ENCODE measurements around the gene MRPL49.
A peak's percentile ranks its signal among the peaks of the same experiment; 100 is the strongest.

The MRPL49 gene

GRCh38 chr11:65128182-65129145 lies 6.3 kb downstream of the MRPL49 start:
- intact Hi-C loops (cut with DNase I), result loop anchor here (10.0 kb wide), 1 partner anchor 324 kb away; the partner anchor contains the start of gene MAP4K2
- DNase-seq, result no peak

- intact Hi-C loops (cut with DNase I), result loop anchor here (10.0 kb wide), 1 partner anchor 325 kb away; the partner anchor contains the start of gene MAP4K2
These were observed 7.7 kb downstream of the MRPL49 start for GRCh38 chr11:65129649-65130441.

DNA sequence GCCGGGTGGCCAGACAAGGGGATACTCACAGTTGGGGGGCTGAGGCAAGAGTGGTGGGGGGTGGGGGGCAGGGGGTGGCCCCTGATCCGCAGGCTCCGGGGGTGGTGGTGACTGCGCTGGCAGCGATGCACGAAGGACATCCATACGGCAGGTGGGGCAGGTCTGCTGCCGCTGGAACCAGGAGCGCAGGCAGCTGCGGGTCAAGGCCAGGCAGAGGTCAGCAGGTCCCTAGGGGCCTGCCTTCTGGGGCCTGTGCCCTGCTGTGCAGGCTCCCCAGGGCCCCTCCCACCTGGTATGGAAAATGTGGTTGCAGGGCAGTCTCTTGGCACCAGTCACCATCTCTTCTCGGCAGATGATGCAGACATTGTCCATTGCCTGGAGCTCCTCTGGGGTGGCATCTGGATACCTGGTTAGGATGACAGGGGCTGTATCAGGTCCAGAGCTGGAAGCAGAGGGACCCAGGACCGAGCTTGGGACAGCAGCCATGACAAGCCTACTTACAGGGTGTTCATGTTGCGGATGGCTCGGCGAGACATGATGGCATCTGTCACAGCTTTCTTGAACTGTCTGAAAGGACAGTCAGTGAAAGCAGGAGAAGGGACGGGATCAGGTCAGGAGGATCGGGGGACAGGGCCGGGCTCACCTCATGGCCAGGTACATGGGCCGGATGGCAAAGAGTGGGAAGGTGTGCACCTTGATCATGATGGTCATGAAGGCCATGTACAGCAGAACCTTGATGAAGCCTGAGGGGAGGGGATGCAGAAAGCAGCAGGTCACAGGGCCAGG lies 8.7 kb downstream of the MRPL49 start:
- DNase-seq, result no peak
- intact Hi-C loops (cut with DNase I), result no loop called here

More at GRCh38 chr11:65129649-65130441, 7.7 kb downstream of the MRPL49 start:
- no peak for DNase-seq

DNA sequence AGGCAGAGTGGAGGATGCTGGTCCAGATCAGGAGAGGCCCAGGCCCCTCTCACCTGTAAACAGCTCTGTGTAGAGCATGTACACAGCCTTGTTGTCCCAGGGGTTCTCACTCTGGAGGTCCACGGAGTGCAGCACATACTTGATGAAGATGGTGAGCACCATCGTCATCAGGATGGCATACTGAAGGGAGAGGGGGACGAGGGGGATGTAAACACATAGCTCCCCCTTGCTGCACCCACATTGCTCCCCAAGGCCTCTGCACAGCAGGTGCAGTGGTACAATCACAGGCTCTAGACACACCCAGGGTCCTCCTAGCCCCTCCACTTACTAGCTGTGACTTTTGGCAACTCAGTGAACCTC lies 9.3 kb downstream of the MRPL49 start:
- no peak for DNase-seq
- intact Hi-C loops (cut with DNase I), result no loop called here

GRCh38 chr11:65131895-65132237 lies 9.7 kb downstream of the MRPL49 start:
- intact Hi-C loops (cut with DNase I), result no loop called here

DNA sequence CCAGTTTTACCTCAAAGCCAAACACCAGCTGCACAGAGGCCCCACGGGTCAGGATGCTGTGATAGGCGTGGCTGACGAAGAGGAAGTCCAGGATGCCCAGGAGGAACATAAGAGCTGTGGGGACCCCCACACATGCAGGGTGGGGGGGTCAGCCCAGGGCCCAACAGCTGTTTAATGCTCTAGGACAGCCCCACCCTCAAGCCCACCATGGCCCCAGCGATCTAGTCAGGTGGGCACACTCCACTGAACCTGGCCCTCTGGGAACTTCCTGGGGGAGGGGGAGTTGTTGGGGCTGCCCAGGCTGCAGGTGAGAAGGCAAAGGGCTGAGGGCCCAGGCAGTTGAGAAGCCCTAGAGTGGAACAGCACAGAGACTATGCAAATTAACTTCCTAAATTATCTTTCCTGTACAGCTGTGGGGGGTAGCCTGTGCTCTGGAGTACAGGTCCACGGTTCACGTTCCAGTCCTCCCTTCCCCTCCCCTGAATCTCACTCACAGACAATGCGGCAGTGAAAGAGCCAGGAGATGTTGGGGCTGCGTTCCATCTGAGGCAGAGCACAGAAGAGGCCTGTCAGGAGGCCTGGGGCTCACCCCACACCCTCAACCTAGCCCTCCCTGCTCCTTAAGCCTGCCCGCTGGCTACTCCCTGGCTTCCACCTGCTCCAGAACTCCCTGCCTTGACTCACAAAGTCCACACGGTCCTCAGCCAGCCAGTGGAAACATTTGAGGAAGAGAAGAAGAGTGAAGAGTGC lies 10.3 kb downstream of the MRPL49 start:
- no peak for DNase-seq
- intact Hi-C loops (cut with DNase I), result no loop called here

More at GRCh38 chr11:65131895-65132237, 9.7 kb downstream of the MRPL49 start:
- no peak for DNase-seq

DNA sequence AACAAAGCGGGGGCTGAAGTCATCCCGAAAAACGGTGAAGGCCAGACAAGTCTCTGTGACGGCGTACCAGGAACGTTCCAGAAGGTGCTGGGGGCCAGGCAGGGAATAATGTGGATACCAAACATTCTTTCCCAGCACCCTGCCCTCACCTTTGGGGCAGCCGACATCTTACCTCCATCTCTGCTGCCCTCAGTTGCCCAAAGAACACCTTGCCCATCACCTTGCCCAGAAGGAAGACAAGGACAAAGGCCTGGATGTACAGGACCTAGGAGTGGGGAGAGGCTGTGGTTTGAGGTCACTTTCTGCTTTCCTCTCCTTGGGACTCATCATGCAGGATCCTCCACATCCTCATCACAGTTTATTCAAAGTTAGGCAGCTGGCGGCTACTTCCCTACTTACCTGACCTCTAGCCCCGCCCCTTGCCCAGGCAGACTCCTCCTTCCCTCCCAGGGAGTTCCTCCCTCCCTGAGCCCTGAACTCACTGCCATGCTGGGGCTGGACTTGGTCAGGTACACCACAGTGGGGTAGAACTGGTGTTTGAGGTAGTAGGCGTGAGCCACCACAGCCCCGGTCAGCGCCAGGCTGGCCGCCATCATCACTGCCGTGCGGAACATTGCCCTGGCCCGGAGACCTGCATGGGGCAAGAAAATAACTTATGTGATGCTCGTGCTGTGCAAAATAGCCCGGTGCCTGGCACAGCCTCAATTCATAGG lies 11.0 kb downstream of the MRPL49 start:
- intact Hi-C loops (cut with DNase I), result no loop called here
- peak in 4 of 42 donors; percentile 33 to 45 (median 35) for DNase-seq

GRCh38 chr11:65133724-65134123 lies 11.6 kb downstream of the MRPL49 start:
- DNase-seq, result no peak
- intact Hi-C loops (cut with DNase I), result no loop called here

DNA sequence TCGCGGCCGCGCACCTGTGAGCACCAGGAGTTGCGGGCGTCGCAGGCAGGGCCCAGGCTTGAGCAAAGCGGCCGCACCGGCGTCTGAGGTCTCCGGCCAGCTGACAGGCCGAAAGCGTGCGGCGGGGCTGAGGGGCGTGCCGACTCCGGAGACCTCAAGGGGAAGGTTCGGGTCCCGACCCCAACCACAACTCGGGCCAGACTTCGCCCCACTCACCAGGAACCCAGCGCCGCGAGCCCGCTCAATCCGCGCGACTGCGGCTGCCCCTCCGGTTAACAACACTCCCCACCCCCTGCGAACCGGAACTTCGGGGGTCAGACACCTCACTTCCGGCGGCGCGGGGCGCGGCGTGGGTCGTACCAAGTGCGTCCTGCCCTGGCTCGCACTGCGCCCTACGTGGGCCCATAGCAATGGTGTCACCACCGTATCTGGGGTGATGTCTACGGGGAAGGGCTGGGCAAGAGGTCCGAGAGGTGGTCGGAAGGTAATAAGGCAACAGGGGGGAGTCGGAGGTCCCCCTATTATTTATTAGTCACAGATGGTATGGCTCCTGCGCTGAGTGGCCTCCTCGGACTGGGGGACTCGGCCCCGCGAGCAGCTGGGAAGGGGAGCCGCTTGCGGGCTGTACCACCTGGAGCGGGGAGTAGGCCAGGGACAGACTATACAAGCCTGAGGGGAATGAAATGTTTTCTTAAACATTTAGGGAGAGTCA lies 12.3 kb downstream of the MRPL49 start, which contains the start of gene SYVN1:
TSS of gene SYVN1 (minus strand) at position 280 of the 712 bp plus-strand sequence. CDS start 918 bp downstream, outside the sequence.
- intact Hi-C loops (cut with DNase I), result no loop called here
- DNase-seq, result peak; percentile 85 to 97 (median 94)

DNA sequence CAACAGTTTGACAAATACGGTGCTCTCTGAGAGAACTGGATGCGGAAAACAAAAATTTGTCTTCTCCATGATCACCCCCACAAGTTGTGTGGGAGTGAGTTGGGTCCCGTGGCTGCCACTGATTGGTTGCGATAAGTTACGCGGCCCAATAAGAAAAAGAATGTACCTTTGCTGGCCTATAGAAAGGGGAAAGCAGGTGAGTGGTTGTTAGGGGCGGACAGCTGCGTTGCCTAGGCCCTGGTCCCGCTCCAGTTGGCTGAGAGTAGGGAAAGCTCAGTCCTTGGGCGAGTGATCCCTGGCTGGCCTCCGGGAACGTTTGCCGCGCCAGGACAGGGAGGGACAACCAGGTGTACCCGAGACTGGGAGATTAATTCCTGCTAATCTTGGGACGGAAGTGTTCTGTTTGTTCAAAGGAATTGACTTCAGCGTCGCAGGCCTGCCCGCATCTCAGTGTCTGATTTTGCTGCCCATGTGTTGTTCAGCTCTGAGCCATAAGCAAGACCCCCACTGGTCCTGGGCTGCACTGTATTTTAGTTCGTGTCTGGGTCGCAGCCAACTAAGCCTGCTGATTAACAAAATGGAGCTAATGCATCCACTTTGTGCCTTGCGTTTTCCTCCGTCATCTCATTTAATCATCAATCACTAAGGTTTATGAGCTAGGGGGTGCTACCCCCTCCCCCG lies 13.0 kb downstream of the MRPL49 start:
- intact Hi-C loops (cut with DNase I), result no loop called here
- peak; percentile 69 to 95 (median 86) for DNase-seq

- intact Hi-C loops (cut with DNase I), result no loop called here
- DNase-seq, result no peak
These were observed 13.6 kb downstream of the MRPL49 start for GRCh38 chr11:65135633-65136145.

DNA sequence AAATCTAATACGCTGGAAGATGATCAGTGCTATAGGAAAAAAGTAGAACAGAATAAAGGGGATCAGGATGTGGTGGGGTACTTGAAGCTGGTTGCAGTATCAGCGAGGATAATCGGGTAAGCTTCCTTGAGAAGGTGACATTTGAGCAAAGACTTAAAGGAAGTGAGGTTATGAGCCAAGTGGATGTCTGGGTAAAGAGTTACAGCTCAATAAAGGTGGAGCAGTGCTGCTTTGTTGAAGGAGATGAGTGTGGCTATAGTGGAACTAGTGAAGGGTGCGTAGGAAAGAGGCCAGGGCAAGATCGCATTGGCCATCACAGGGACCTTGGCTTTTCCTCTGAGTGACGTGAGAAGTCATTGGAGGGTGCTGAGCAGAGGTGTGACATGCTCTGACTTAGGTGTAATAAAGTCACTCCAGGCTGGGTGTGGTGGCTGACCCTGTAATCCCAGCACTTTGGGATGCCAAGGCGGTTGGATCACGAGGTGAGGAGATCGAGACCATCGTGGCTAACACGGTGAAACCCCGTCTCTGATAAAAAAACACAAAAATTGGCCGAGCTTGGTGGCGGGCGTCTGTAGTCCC lies 14.5 kb downstream of the MRPL49 start:
- DNase-seq, result no peak
- intact Hi-C loops (cut with DNase I), result no loop called here

- DNase-seq, result no peak
These were observed 19.9 kb downstream of the MRPL49 start for GRCh38 chr11:65141896-65142494.

GRCh38 chr11:65147352-65148075 lies 25.4 kb downstream of the MRPL49 start:
- no peak for DNase-seq
- intact Hi-C loops (cut with DNase I), result no loop called here

More at GRCh38 chr11:65141896-65142494, 19.9 kb downstream of the MRPL49 start:
- intact Hi-C loops (cut with DNase I), result no loop called here

DNA sequence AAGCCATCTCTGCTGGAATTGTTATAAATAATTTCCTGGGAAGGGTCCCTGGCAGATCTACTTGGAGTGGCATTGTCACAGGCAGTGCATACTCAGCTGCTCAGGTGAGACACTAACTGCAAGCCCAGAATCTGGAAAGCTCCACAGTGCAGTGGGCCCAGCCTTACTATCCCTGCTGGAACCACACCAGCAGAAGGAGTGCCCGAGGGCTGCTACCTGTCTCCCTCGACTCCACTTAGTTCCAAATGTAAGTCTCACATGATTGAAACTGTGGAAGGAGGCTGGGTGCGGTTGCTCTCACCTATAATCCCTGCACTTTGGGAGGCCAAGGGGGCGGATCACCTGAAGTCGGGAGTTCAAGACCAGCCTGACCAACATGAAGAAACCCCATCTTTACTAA lies 26.5 kb downstream of the MRPL49 start:
- intact Hi-C loops (cut with DNase I), result no loop called here

More for the DNA sequence above, 26.5 kb downstream of the MRPL49 start:
- DNase-seq, result no peak

Data from head of caudate nucleus (tissue), 42 donors.